ENCODE data around the gene CD300E.
"Not testable (repeated sequence)": the region's sequence is repeated elsewhere in the genome, so short reads cannot be mapped to it uniquely, and the experiment has no call there.

Gene CD300E

GRCh38 chr17:74574489-74575142, 48.9 kb downstream of the CD300E start (continued):
- TF ChIP-seq TSHZ2 (CRISPR knock-in tag; IDR thresholded peaks at IDR 0.05) (no peak), PATZ1 (CRISPR knock-in tag; IDR thresholded peaks at IDR 0.05; ENCODE audit: borderline replicate concordance) (no peak), ZNF8 (CRISPR knock-in tag; IDR thresholded peaks at IDR 0.05) (no peak), TOX (CRISPR knock-in tag; IDR thresholded peaks at IDR 0.05; ENCODE audit: borderline replicate concordance) (no peak)

- ATAC-seq = not testable (repeated sequence)
These were observed 49.9 kb downstream of the CD300E start for GRCh38 chr17:74573635-74574034.

GRCh38 chr17:74573169-74573568, 50.4 kb downstream of the CD300E start:
- no peak for ATAC-seq
- no peak for TF ChIP-seq ZNF8 (CRISPR knock-in tag; IDR thresholded peaks at IDR 0.05)
- no peak for TF ChIP-seq TSHZ2 (CRISPR knock-in tag; IDR thresholded peaks at IDR 0.05)
- TF ChIP-seq GLIS3 (CRISPR knock-in tag; IDR thresholded peaks at IDR 0.05) = no peak
- TF ChIP-seq OSR1 (CRISPR knock-in tag; IDR thresholded peaks at IDR 0.05) = no peak

GRCh38 chr17:74571621-74572270, 51.8 kb downstream of the CD300E start:
- no peak for TF ChIP-seq CSDC2 (CRISPR knock-in tag; IDR thresholded peaks at IDR 0.05)
- TF ChIP-seq ZFP30 (CRISPR knock-in tag; IDR thresholded peaks at IDR 0.05) = no peak
- no peak for TF ChIP-seq POU6F1 (CRISPR knock-in tag; IDR thresholded peaks at IDR 0.05; ENCODE audit: borderline replicate concordance, low read depth)
- TF ChIP-seq RARB (CRISPR knock-in tag; IDR thresholded peaks at IDR 0.05) = no peak
- no peak for TF ChIP-seq ZNF8 (CRISPR knock-in tag; IDR thresholded peaks at IDR 0.05)
- TF ChIP-seq CREB5 (CRISPR knock-in tag; IDR thresholded peaks at IDR 0.05; ENCODE audit: low read depth) = no peak
- TF ChIP-seq CSRNP3 (CRISPR knock-in tag; IDR thresholded peaks at IDR 0.05) = no peak
- no peak for ATAC-seq

Data from SK-N-SH treated with all-trans-retinoic acid at 6 μM for 48 hours (cell line).